Right atrium auricular region (tissue), 2 donors: ENCODE measurements around the gene SCMH1. TPM values are rescaled to one million over a fixed set of nuclear protein-coding genes. Genes with fewer than 3 reads are reported as not detected.

Experiments used
- DNase-seq: peaks from one replicate; pipeline ENCODE4 v3.0.0-alpha.2; 2019; ENCODE audit warnings: low spot score
- H3K27ac ChIP-seq, 2 donors: fragments of 200-600 bp; sonication (generic); 1 replicate in 1 of 2; 2 replicates in 1 of 2; pipeline ENCODE4 v1.5.1; 2016 to 2019
- H3K27me3 ChIP-seq, 2 donors: fragments of 200-600 bp; sonication (generic); one replicate each; pipeline versions ENCODE4 v1.5.1 to v1.6.0; 2017 to 2019
- H3K36me3 ChIP-seq: fragments of 200-600 bp; sonication (generic); one replicate; pipeline ENCODE4 v1.5.1; 2016
- H3K4me1 ChIP-seq, 2 donors: fragments of 200-600 bp; sonication (generic); one replicate each; pipeline versions ENCODE4 v1.5.1 to v1.6.0; 2017 to 2019
- H3K4me3 ChIP-seq, 2 donors: fragments of 200-600 bp; sonication (generic); 1 replicate in 1 of 2; 2 replicates in 1 of 2; pipeline ENCODE4 v1.5.1; 2017 to 2019; ENCODE audit warnings: mild to moderate bottlenecking in 1 of 2, moderate library complexity in 1 of 2
- H3K9me3 ChIP-seq, 2 donors: fragments of 200-600 bp; sonication (generic); one replicate each; pipeline ENCODE4 v1.5.1; 2019
- CTCF ChIP-seq, 2 donors: fragments of 200-600 bp; sonication (generic); IDR thresholded peaks; one replicate each; pipeline ENCODE4 v1.5.1; 2019; ENCODE audit warnings: antibody characterized with exemption in 2 of 2
- total RNA-seq, 2 donors: library from RNA; depleted of rRNA; stranded (reverse); fragments of >200 nt; gene quantifications; one replicate each; pipeline ENCODE4 v1.1.0, GENCODE V29; 2016

The SCMH1 gene
- total RNA-seq, 2 donors from 2014 or later = 50.1 to 62.5 TPM

DNA sequence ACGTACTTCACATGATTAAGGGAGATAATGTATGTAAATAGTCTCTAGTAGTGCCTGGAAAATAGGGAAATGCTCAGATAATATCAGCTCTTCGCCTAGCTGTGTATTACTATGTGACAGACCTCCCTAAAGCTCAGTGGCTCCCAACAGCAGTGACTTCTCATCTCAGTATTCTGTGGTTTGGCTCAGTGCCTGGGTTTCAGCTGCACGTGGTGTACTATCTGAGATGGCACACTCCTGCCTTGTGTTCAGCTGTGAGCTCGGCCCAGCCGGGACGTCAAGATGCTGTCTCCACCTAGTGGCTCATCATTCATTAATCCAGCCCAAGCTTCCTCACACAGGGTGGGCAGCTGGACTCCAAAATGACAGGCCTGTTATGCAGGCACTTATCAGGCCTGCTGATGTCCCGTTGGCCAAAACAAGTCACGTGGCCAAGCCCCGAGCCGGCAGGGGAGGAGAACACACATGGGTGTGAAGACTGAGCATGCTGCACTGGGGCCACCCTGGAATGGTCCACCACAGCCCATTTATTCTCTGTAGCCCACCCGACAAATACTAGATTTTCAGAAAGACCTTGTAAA lies 238.4 kb downstream of the SCMH1 start:
- peak; percentile 98 for DNase-seq
- Histone ChIP-seq H3K27me3 (no peaks in the 10 kb centered on the region), H3K9me3 (no peaks in the 10 kb centered on the region), H3K4me1 (peaks cover 0 to 17% of the 10 kb centered on the region in 2 donors), H3K27ac (peak overlapping the region; percentile 46 to 50), H3K36me3 (peaks cover 66% of the 10 kb centered on the region), H3K4me3 (no peak overlapping the region)
- TF ChIP-seq CTCF (IDR thresholded peaks at IDR 0.05) = peak; percentile 31 to 73

- Histone ChIP-seq H3K4me1 (peaks cover 0 to 17% of the 10 kb centered on the region in 2 donors), H3K4me3 (no peak overlapping the region), H3K9me3 (no peaks in the 10 kb centered on the region), H3K36me3 (peaks cover 66% of the 10 kb centered on the region), H3K27ac (peak overlapping the region; percentile 46 to 50), H3K27me3 (no peaks in the 10 kb centered on the region)
- no peak for DNase-seq
- TF ChIP-seq CTCF (IDR thresholded peaks at IDR 0.05) = no peak
Measured at GRCh38 chr1:41003127-41003639, 238.9 kb downstream of the SCMH1 start.

- Histone ChIP-seq H3K27ac (no peak overlapping the region), H3K4me1 (peaks cover 0 to 11% of the 10 kb centered on the region in 2 donors), H3K4me3 (no peak overlapping the region), H3K36me3 (peaks cover 78% of the 10 kb centered on the region), H3K9me3 (no peaks in the 10 kb centered on the region), H3K27me3 (no peaks in the 10 kb centered on the region)
- DNase-seq = no peak
- no peak for TF ChIP-seq CTCF (IDR thresholded peaks at IDR 0.05)
Measured at GRCh38 chr1:40998668-40999067, 243.4 kb downstream of the SCMH1 start.

- no peak for TF ChIP-seq CTCF (IDR thresholded peaks at IDR 0.05)
- Histone ChIP-seq H3K36me3 (peaks cover 76% of the 10 kb centered on the region), H3K27ac (no peak overlapping the region), H3K27me3 (no peaks in the 10 kb centered on the region), H3K9me3 (no peaks in the 10 kb centered on the region), H3K4me1 (no peaks in the 10 kb centered on the region), H3K4me3 (no peak overlapping the region)
- DNase-seq = no peak
Measured at GRCh38 chr1:40997096-40997495, 245.0 kb downstream of the SCMH1 start.

DNA sequence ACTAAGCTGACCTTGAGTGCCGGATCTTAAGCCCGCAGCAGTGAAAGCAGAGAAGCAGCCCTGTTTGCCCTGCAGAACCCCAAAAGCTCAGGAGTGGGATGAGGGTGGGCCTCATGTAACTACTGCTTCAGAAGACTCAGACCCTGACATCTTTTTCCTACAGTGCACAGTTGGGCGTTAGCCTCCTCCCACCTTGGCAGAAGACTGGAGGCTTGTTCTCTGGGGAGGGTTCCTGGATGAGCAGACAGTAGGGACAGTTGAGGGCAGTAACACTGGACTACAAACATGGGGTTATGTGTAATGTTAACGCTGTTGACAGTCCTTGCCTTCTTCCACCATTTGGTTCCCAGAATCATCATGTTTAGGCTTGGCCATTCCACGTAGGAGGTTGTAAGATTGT lies 253.0 kb downstream of the SCMH1 start:
- Histone ChIP-seq H3K4me3 (no peak overlapping the region), H3K4me1 (peaks cover 0 to 17% of the 10 kb centered on the region in 2 donors), H3K36me3 (peaks cover 57% of the 10 kb centered on the region), H3K9me3 (no peaks in the 10 kb centered on the region), H3K27ac (no peak overlapping the region), H3K27me3 (no peaks in the 10 kb centered on the region)
- no peak for DNase-seq
- no peak for TF ChIP-seq CTCF (IDR thresholded peaks at IDR 0.05)

DNA sequence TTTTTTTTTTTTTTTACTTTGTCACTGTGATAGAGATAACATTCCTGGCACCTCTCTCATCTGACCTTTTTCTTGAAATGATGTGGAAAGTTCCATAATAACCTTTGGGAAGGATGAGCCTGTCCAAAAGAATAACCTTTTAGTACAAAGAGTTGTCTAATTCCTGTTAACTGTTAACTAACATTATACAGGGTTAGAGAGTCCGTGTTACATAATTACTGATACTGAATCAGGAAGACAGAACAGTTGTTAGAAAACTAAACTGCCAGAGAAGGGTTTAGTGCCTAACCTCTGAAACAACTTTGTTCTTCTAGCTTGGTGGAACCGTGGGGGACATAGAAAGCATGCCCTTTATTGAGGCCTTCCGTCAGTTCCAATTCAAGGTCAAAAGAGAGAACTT lies 253.8 kb downstream of the SCMH1 start:
- H3K4me3 ChIP-seq = no peak overlapping the region
- no peaks in the 10 kb centered on the region for H3K9me3 ChIP-seq
- peak overlapping the region in 1 of 2 donors; percentile 39 for H3K27ac ChIP-seq
- peaks cover 0 to 17% of the 10 kb centered on the region in 2 donors for H3K4me1 ChIP-seq
- DNase-seq = no peak
- TF ChIP-seq CTCF (IDR thresholded peaks at IDR 0.05) = no peak
- H3K27me3 ChIP-seq = no peaks in the 10 kb centered on the region
- peaks cover 57% of the 10 kb centered on the region for H3K36me3 ChIP-seq
